ENCODE results near the gene FAM13A. TPM values are rescaled to one million over a fixed set of nuclear protein-coding genes. Genes with fewer than 3 reads are reported as not detected.
A peak's percentile ranks its signal among the peaks of the same experiment; 100 is the strongest.
"Not testable (repeated sequence)": the region's sequence is repeated elsewhere in the genome, so short reads cannot be mapped to it uniquely, and the experiment has no call there.

FAM13A gene
- polyA plus RNA-seq, 1 donor, result 41.3 TPM

- DNase-seq, result no peak
These were observed 56.6 kb downstream of the FAM13A start for GRCh38 chr4:89000382-89000781.

GRCh38 chr4:88999392-88999930 is 57.5 kb downstream of the FAM13A start:
- DNase-seq, result no peak

- no peak for DNase-seq
These were observed 58.1 kb downstream of the FAM13A start for GRCh38 chr4:88998891-88999290.

- DNase-seq, result no peak
These were observed 59.0 kb downstream of the FAM13A start for GRCh38 chr4:88998001-88998400.

GRCh38 chr4:88995874-88996273 is 61.1 kb downstream of the FAM13A start:
- DNase-seq, result no peak

GRCh38 chr4:88995257-88995656 is 61.7 kb downstream of the FAM13A start:
- DNase-seq, result not testable (repeated sequence)

GRCh38 chr4:88993246-88993645 is 63.7 kb downstream of the FAM13A start:
- DNase-seq, result no peak

- DNase-seq, result no peak
These were observed 65.2 kb downstream of the FAM13A start for GRCh38 chr4:88991746-88992145.

GRCh38 chr4:88989990-88990389 is 67.0 kb downstream of the FAM13A start:
- DNase-seq, result no peak

GRCh38 chr4:88985088-88985773 is 71.8 kb downstream of the FAM13A start:
- no peak for DNase-seq

GRCh38 chr4:88982757-88983156 is 74.2 kb downstream of the FAM13A start:
- DNase-seq, result no peak

GRCh38 chr4:88981993-88982392 is 75.0 kb downstream of the FAM13A start:
- no peak for DNase-seq

- DNase-seq, result no peak
These were observed 75.4 kb downstream of the FAM13A start for GRCh38 chr4:88981556-88981955.

GRCh38 chr4:88979276-88979675 is 77.7 kb downstream of the FAM13A start:
- no peak for DNase-seq

- DNase-seq, result no peak
These were observed 80.3 kb downstream of the FAM13A start for GRCh38 chr4:88976775-88977035.

- DNase-seq, result peak; percentile 28
These were observed 80.8 kb downstream of the FAM13A start for GRCh38 chr4:88975958-88976774.

- DNase-seq, result no peak
These were observed 85.4 kb downstream of the FAM13A start for GRCh38 chr4:88971536-88971935.

- no peak for DNase-seq
These were observed 87.2 kb downstream of the FAM13A start for GRCh38 chr4:88969746-88970145.

GRCh38 chr4:88969271-88969670 is 87.7 kb downstream of the FAM13A start:
- DNase-seq, result no peak

- DNase-seq, result no peak
These were observed 89.1 kb downstream of the FAM13A start for GRCh38 chr4:88967883-88968331.

GRCh38 chr4:88965053-88965452 is 91.9 kb downstream of the FAM13A start:
- DNase-seq, result no peak

- DNase-seq, result no peak
These were observed 92.5 kb downstream of the FAM13A start for GRCh38 chr4:88964450-88964849.

- no peak for DNase-seq
These were observed 93.2 kb downstream of the FAM13A start for GRCh38 chr4:88963817-88964216.

- no peak for DNase-seq
These were observed 94.6 kb downstream of the FAM13A start for GRCh38 chr4:88962396-88962795.

Measured in left kidney (tissue), 2 donors.